Measurements from ENCODE around the gene TMEM184C. TPM values are rescaled to one million over a fixed set of nuclear protein-coding genes. Genes with fewer than 3 reads are reported as not detected.
A peak's percentile ranks its signal among the peaks of the same experiment; 100 is the strongest.

TMEM184C gene
- total RNA-seq, 2 experiments from 2014 or later: 11.7 to 15.3 TPM

DNA sequence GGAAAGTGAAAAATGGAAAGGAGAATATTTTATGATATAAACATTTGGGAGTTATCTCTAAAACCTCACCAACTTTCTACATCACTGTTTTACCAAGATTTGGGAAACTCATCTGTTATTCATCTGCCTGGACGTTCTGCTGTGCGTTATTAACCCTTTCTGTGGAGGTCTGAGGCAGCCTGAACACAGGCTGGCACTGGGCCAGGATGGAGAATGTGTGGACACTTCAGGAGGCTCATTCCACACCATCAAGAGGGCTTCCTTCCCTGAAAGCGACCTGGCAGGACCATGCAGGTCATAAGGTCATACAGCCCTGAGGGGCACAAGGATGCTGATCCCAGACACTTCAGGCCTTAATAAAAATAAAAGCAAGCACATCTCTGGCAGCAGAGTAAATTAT is 31.2 kb upstream of the TMEM184C start:
- intact Hi-C loops (cut with DNase I, micrococcal nuclease): no loop called here
- H3K4me1 Mint-ChIP-seq: no peaks in the 10 kb centered on the region
- peaks cover 9% of the 10 kb centered on the region for H3K9me3 Mint-ChIP-seq (ENCODE audit: low read depth)
- ChIA-PET CTCF (interaction anchor here (1.4 kb wide), 1 partner anchor 281 kb away, joined by 3 read pairs; no protein-coding TSS in a partner anchor), POLR2A (no interaction called here)
- no peak overlapping the region for H3K4me3 Mint-ChIP-seq
- no peaks in the 10 kb centered on the region for H3K36me3 Mint-ChIP-seq (ENCODE audit: low read depth)
- no peak for DNase-seq
- H3K27me3 Mint-ChIP-seq: peaks cover 9% of the 10 kb centered on the region
- no peak overlapping the region for H3K27ac Mint-ChIP-seq
- ATAC-seq: no peak

DNA sequence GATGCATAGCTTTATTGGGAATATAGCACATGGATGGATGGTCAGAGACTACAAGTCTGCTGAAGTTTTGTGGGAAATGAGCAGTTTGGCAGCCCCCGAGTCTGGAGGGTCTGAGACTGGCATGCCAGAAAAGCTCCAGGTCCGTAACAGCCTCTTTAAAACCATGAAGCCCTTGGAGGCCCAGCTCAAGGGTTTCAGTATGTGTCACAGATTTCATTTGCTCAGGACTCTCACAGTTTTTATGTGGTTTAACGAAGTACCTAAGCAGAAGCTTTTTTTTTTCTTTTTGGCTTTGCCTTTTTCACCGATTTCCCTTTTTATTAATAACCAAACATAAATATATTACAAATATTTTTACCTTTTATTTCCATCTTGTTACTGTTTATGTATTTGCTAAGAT is 30.6 kb upstream of the TMEM184C start:
- H3K4me3 Mint-ChIP-seq: no peak overlapping the region
- DNase-seq: no peak
- H3K9me3 Mint-ChIP-seq (ENCODE audit: low read depth): peaks cover 9% of the 10 kb centered on the region
- ChIA-PET CTCF (interaction anchor here (1.0 to 1.4 kb wide), 2 partner anchors 280 to 568 kb away, joined by 3 to 4 read pairs; no protein-coding TSS in a partner anchor), POLR2A (no interaction called here)
- H3K27me3 Mint-ChIP-seq: peaks cover 9% of the 10 kb centered on the region
- H3K4me1 Mint-ChIP-seq: no peaks in the 10 kb centered on the region
- ATAC-seq: no peak
- H3K27ac Mint-ChIP-seq: no peak overlapping the region
- intact Hi-C loops (cut with DNase I, micrococcal nuclease): no loop called here
- H3K36me3 Mint-ChIP-seq (ENCODE audit: low read depth): no peaks in the 10 kb centered on the region

- H3K36me3 Mint-ChIP-seq (ENCODE audit: low read depth): no peaks in the 10 kb centered on the region
- H3K27me3 Mint-ChIP-seq: peaks cover 9% of the 10 kb centered on the region
- DNase-seq: no peak
- ATAC-seq: no peak
- ChIA-PET POLR2A (no interaction called here), CTCF (interaction anchor here (0.8 to 1.4 kb wide), 4 partner anchors 270 to 568 kb away, joined by 3 to 4 read pairs (median 4); no protein-coding TSS in a partner anchor)
- no peak overlapping the region for H3K4me3 Mint-ChIP-seq
- peaks cover 9% of the 10 kb centered on the region for H3K9me3 Mint-ChIP-seq (ENCODE audit: low read depth)
- intact Hi-C loops (cut with DNase I, micrococcal nuclease): no loop called here
- no peak overlapping the region for H3K27ac Mint-ChIP-seq
- H3K4me1 Mint-ChIP-seq: no peaks in the 10 kb centered on the region
Measured at GRCh38 chr4:147587041-147587440, 30.2 kb upstream of the TMEM184C start.

DNA sequence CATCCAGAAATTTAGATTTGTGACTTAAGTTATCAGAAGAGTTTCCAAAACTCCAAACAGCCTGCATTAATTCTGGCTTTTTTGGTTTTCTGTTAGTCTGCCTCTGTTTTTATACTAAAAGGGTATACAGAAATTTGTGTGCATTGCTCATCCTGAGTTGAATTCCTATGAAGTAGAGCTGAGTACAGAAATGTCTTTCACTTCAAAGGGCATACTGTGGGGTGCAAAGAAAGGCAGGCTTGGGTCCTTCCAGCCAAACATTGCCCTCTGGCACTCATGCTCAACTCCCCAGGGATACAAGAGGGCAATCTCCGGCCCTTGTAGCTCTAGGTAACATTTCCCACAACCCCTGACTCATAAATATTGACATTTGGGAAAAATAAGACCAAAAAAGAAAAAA is 27.6 kb upstream of the TMEM184C start:
- Mint-ChIP-seq H3K27ac (no peak overlapping the region), H3K4me1 (no peaks in the 10 kb centered on the region), H3K9me3 (ENCODE audit: low read depth) (peaks cover 5% of the 10 kb centered on the region), H3K27me3 (peaks cover 6% of the 10 kb centered on the region), H3K4me3 (no peak overlapping the region), H3K36me3 (ENCODE audit: low read depth) (no peaks in the 10 kb centered on the region)
- ChIA-PET CTCF (interaction anchor here (0.5 to 3.1 kb wide), 31 partner anchors 9 to 646 kb away, joined by 3 to 26 read pairs (median 4); no protein-coding TSS in a partner anchor), POLR2A (no interaction called here)
- intact Hi-C loops (cut with DNase I, micrococcal nuclease): no loop called here
- DNase-seq (no peak), ATAC-seq (no peak)

DNA sequence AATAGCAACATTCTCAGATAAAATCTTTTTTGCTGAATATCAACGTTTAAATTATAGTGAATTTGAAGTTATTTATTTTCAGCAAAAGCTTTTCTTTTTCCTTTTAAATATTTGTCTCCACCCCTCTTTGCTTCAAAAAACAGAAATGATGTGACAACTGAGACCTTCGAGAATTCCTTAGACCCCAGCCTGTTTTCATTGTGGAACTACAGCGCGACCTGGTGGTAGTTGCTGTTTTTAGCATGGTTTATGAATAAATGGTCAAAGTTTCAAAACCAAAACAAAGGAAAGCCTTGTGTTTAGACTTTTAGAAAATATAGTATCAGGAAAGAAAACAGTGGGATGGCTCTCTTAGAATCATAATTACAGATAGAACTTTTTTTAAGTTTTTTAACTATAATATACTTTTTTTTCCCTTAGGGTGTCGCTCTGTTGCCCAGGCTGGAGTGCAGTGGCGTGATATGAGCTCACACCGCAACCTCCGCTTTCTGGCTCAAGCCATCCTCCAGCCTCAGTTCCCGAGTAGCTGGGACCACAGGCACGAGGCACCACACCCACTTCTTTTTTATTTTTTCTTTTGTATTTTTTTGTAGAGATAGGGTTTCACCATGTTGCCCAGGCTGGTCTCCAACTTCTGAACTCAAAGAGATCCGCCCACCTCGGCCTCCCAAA is 26.8 kb upstream of the TMEM184C start:
- DNase-seq: peak; percentile 69
- POLR2A ChIA-PET: no interaction called here

GRCh38 chr4:147591106-147591505 is 26.1 kb upstream of the TMEM184C start:
- intact Hi-C loops (cut with DNase I, micrococcal nuclease): loop anchor here (2.0 kb wide), 4 partner anchors 72 to 572 kb away; no protein-coding TSS in a partner anchor
- ChIA-PET CTCF (interaction anchor here (0.7 to 3.1 kb wide), 10 partner anchors 66 to 572 kb away, joined by 3 to 26 read pairs (median 3); no protein-coding TSS in a partner anchor), POLR2A (no interaction called here)
- H3K27me3 Mint-ChIP-seq: peaks cover 2% of the 10 kb centered on the region
- no peak for DNase-seq
- H3K4me1 Mint-ChIP-seq: no peaks in the 10 kb centered on the region
- no peaks in the 10 kb centered on the region for H3K9me3 Mint-ChIP-seq (ENCODE audit: low read depth)
- no peak overlapping the region for H3K27ac Mint-ChIP-seq
- ATAC-seq: no peak
- no peaks in the 10 kb centered on the region for H3K36me3 Mint-ChIP-seq (ENCODE audit: low read depth)
- H3K4me3 Mint-ChIP-seq: no peak overlapping the region

More for the DNA sequence above, 26.8 kb upstream of the TMEM184C start:
- peaks cover 4% of the 10 kb centered on the region for H3K27me3 Mint-ChIP-seq
- H3K4me3 Mint-ChIP-seq: no peak overlapping the region
- no peaks in the 10 kb centered on the region for H3K4me1 Mint-ChIP-seq
- CTCF ChIA-PET: interaction anchor here (0.6 to 3.1 kb wide), 28 partner anchors 10 to 647 kb away, joined by 3 to 26 read pairs (median 4); no protein-coding TSS in a partner anchor
- intact Hi-C loops (cut with DNase I, micrococcal nuclease): loop anchor here (1.0 to 2.0 kb wide), 6 partner anchors 71 to 572 kb away; no protein-coding TSS in a partner anchor
- H3K36me3 Mint-ChIP-seq (ENCODE audit: low read depth): no peaks in the 10 kb centered on the region
- H3K9me3 Mint-ChIP-seq (ENCODE audit: low read depth): peaks cover 1% of the 10 kb centered on the region
- H3K27ac Mint-ChIP-seq: no peak overlapping the region
- ATAC-seq: no peak

GRCh38 chr4:147594107-147594506 is 23.1 kb upstream of the TMEM184C start:
- DNase-seq (peak; percentile 6), ATAC-seq (no peak)
- no peaks in the 10 kb centered on the region for H3K4me1 Mint-ChIP-seq
- ChIA-PET CTCF (interaction anchor here (0.5 to 4.2 kb wide), 2 partner anchors 272 to 525 kb away, joined by 3 to 21 read pairs; no protein-coding TSS in a partner anchor), POLR2A (no interaction called here)
- H3K27ac Mint-ChIP-seq: no peak overlapping the region
- H3K9me3 Mint-ChIP-seq (ENCODE audit: low read depth): no peaks in the 10 kb centered on the region
- intact Hi-C loops (cut with DNase I, micrococcal nuclease): no loop called here
- no peak overlapping the region for H3K4me3 Mint-ChIP-seq
- no peaks in the 10 kb centered on the region for H3K27me3 Mint-ChIP-seq
- H3K36me3 Mint-ChIP-seq (ENCODE audit: low read depth): no peaks in the 10 kb centered on the region

DNA sequence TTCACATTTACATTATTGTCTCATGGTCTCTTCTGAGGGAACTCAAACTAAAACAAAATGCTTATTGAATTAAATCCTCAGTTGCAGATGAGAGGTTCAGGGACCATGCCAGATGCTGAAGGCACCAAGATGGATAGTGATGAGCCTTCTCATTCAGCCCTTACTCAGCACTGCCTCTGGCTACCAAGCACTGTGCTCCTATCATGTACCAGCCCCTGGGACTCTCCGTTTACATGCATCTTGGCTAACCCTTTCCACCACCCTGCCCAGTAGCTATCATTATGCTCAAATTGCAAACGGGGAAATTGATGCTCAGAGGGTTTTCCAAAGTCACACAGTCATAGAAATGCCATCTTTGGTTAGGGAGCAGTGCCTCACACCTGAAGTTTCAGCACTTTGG is 22.6 kb upstream of the TMEM184C start:
- no peaks in the 10 kb centered on the region for H3K36me3 Mint-ChIP-seq (ENCODE audit: low read depth)
- DNase-seq: no peak
- no peaks in the 10 kb centered on the region for H3K9me3 Mint-ChIP-seq (ENCODE audit: low read depth)
- ATAC-seq: no peak
- CTCF ChIA-PET: interaction anchor here (0.5 to 4.2 kb wide), 3 partner anchors 272 to 1378 kb away, joined by 3 to 21 read pairs (median 3); no protein-coding TSS in a partner anchor
- H3K27ac Mint-ChIP-seq: no peak overlapping the region
- H3K4me3 Mint-ChIP-seq: no peak overlapping the region
- no peaks in the 10 kb centered on the region for H3K27me3 Mint-ChIP-seq
- H3K4me1 Mint-ChIP-seq: no peaks in the 10 kb centered on the region
- POLR2A ChIA-PET: no interaction called here
- intact Hi-C loops (cut with DNase I, micrococcal nuclease): no loop called here

GRCh38 chr4:147596377-147596776 is 20.8 kb upstream of the TMEM184C start:
- intact Hi-C loops (cut with DNase I, micrococcal nuclease): loop anchor here in 1 of 2 experiments (5.0 kb wide), 1 partner anchor 271 kb away; no protein-coding TSS in a partner anchor
- ATAC-seq (no peak), DNase-seq (no peak)
- H3K27ac Mint-ChIP-seq: no peak overlapping the region
- ChIA-PET CTCF (interaction anchor here (1.2 to 4.2 kb wide), 2 partner anchors 20 to 270 kb away, joined by 4 to 21 read pairs; partner anchors contain the start of gene TMEM184C), POLR2A (no interaction called here)
- no peaks in the 10 kb centered on the region for H3K4me1 Mint-ChIP-seq
- no peaks in the 10 kb centered on the region for H3K36me3 Mint-ChIP-seq (ENCODE audit: low read depth)
- no peak overlapping the region for H3K4me3 Mint-ChIP-seq
- no peaks in the 10 kb centered on the region for H3K9me3 Mint-ChIP-seq (ENCODE audit: low read depth)
- no peaks in the 10 kb centered on the region for H3K27me3 Mint-ChIP-seq

DNA sequence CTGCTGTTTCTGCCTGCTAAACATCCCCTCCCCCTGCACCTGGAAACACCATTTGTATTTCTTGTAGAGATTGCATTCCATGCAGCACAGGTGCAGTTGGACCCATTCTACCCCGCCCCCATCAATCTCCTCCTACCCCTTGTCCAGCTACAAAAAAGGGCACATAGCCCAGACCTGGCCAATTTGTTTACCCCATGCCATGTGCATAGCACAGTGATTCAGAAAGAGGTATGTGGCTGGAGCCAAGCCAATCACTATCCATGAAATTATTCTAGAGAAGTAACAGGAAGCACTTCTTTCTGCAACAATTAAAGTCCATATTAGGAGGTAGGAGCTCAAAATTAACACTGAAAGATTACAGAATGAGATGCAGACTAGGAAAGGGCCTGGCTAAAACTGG is 20.2 kb upstream of the TMEM184C start:
- CTCF ChIA-PET: interaction anchor here (1.3 to 4.2 kb wide), 2 partner anchors 8 to 270 kb away, joined by 4 to 21 read pairs; no protein-coding TSS in a partner anchor
- ATAC-seq: no peak

GRCh38 chr4:147597561-147597960 is 19.6 kb upstream of the TMEM184C start:
- CTCF ChIA-PET: interaction anchor here (1.0 to 4.2 kb wide), 3 partner anchors 8 to 269 kb away, joined by 3 to 21 read pairs (median 4); no protein-coding TSS in a partner anchor
- Mint-ChIP-seq H3K27me3 (no peaks in the 10 kb centered on the region), H3K36me3 (ENCODE audit: low read depth) (no peaks in the 10 kb centered on the region), H3K27ac (no peak overlapping the region), H3K4me3 (no peak overlapping the region), H3K4me1 (no peaks in the 10 kb centered on the region), H3K9me3 (ENCODE audit: low read depth) (no peaks in the 10 kb centered on the region)
- POLR2A ChIA-PET: no interaction called here
- intact Hi-C loops (cut with DNase I, micrococcal nuclease): loop anchor here in 1 of 2 experiments (5.0 kb wide), 1 partner anchor 270 kb away; no protein-coding TSS in a partner anchor
- no peak for DNase-seq
- ATAC-seq: no peak

More for the DNA sequence above, 20.2 kb upstream of the TMEM184C start:
- intact Hi-C loops (cut with DNase I, micrococcal nuclease): loop anchor here in 1 of 2 experiments (5.0 kb wide), 1 partner anchor 270 kb away; no protein-coding TSS in a partner anchor
- POLR2A ChIA-PET: no interaction called here
- H3K36me3 Mint-ChIP-seq (ENCODE audit: low read depth): no peaks in the 10 kb centered on the region
- H3K27me3 Mint-ChIP-seq: no peaks in the 10 kb centered on the region
- DNase-seq: no peak
- H3K4me3 Mint-ChIP-seq: no peak overlapping the region
- H3K27ac Mint-ChIP-seq: no peak overlapping the region
- no peaks in the 10 kb centered on the region for H3K9me3 Mint-ChIP-seq (ENCODE audit: low read depth)
- no peaks in the 10 kb centered on the region for H3K4me1 Mint-ChIP-seq
